Neural cell (in vitro differentiated cells): ENCODE data around the gene SND1. TPM values are rescaled to one million over a fixed set of nuclear protein-coding genes. Genes with fewer than 3 reads are reported as not detected.
"Not testable (repeated sequence)": the region's sequence is repeated elsewhere in the genome, so short reads cannot be mapped to it uniquely, and the experiment has no call there.

Experiments used
- H2AFZ ChIP-seq: fragments of 200-600, 300-800 bp; sonication (generic), shearing (Covaris generic); 2 replicates; pipeline ENCODE4 v1.6.0; 2014; ENCODE audit warnings: low read depth, mild to moderate bottlenecking, antibody characterized with exemption, low read length, moderate library complexity
- H3F3A ChIP-seq: fragments of 200-600 bp; shearing (Covaris generic); 2 replicates; pipeline ENCODE4 v1.6.1; 2016; ENCODE audit warnings: mild to moderate bottlenecking, moderate library complexity, mixed read lengths, antibody characterized with exemption, low read length; ENCODE audit not compliant: insufficient read depth, poor library complexity, severe bottlenecking
- H3K27ac ChIP-seq: fragments of 200-600, 300-800 bp; sonication (generic), shearing (Covaris generic); 2 replicates; pipeline ENCODE4 v1.5.1; 2014; ENCODE audit warnings: mild to moderate bottlenecking, low read length, moderate library complexity
- H3K27me3 ChIP-seq: fragments of 300-800, 200-600 bp; sonication (generic), shearing (Covaris generic); 2 replicates; pipeline ENCODE4 v1.6.0; 2014; ENCODE audit warnings: mild to moderate bottlenecking, low read depth, low read length, moderate library complexity; ENCODE audit not compliant: insufficient read depth
- H3K36me3 ChIP-seq: fragments of 300-800, 200-600 bp; sonication (generic), shearing (Covaris generic); 2 replicates; pipeline ENCODE4 v1.5.1; 2014; ENCODE audit warnings: mild to moderate bottlenecking, antibody characterized with exemption, low read length, moderate library complexity; ENCODE audit not compliant: insufficient read depth
- H3K4me2 ChIP-seq: fragments of 300-800, 200-600 bp; sonication (generic), shearing (Covaris generic); 2 replicates; pipeline ENCODE4 v1.6.0; 2014; ENCODE audit warnings: mild to moderate bottlenecking, low read length
- H3K4me3 ChIP-seq: fragments of 300-800, 200-600 bp; sonication (generic), shearing (Covaris generic); 2 replicates; pipeline ENCODE4 v1.5.1; 2014; ENCODE audit warnings: mild to moderate bottlenecking, low read length, moderate library complexity
- H3K79me2 ChIP-seq: fragments of 200-600 bp; shearing (Covaris generic); replicated peaks from 2 replicates; pipeline ENCODE4 v1.6.0; 2014; ENCODE audit warnings: mild to moderate bottlenecking, low read length, moderate library complexity; ENCODE audit not compliant: insufficient read depth
- H3K9ac ChIP-seq: fragments of 300-800, 200-600 bp; sonication (generic), shearing (Covaris generic); 2 replicates; pipeline ENCODE4 v1.6.1; 2016; ENCODE audit warnings: mild to moderate bottlenecking, low read length, mixed read lengths
- H3K9me2 ChIP-seq: fragments of 200-600 bp; shearing (Covaris generic); 2 replicates; pipeline ENCODE4 v1.6.1; 2016; ENCODE audit warnings: mild to moderate bottlenecking, low read length, mixed read lengths; ENCODE audit not compliant: insufficient read depth
- H3K9me3 ChIP-seq: fragments of 200-600, 300-800 bp; sonication (generic), shearing (Covaris generic); 2 replicates; pipeline ENCODE4 v1.6.1; 2016; ENCODE audit warnings: mild to moderate bottlenecking, mixed run types, low read length, moderate library complexity, mixed read lengths
- H4K20me1 ChIP-seq: fragments of 200-600 bp; shearing (Covaris generic); 2 replicates; pipeline ENCODE4 v1.6.1; 2016; ENCODE audit warnings: mild to moderate bottlenecking, mixed run types; ENCODE audit not compliant: insufficient read depth
- EP300 ChIP-seq: fragments of 450-650 bp; conservative IDR thresholded peaks from 2 replicates; pipeline ENCODE4 v1.6.1; 2014; ENCODE audit warnings: antibody characterized with exemption, mild to moderate bottlenecking, moderate library complexity; ENCODE audit not compliant: poor library complexity, severe bottlenecking
- EZH2 ChIP-seq: fragments of 200-600, 300-800 bp; shearing (Covaris generic), sonication (generic); IDR thresholded peaks from 2 replicates; pipeline ENCODE4 v1.6.1; 2014; ENCODE audit warnings: antibody characterized with exemption, low read length, borderline replicate concordance, mild to moderate bottlenecking; ENCODE audit not compliant: insufficient read depth, poor library complexity, severe bottlenecking
- MXI1 ChIP-seq: fragments of 450-650 bp; conservative IDR thresholded peaks from 2 replicates; pipeline ENCODE4 v1.6.1; 2014; ENCODE audit warnings: antibody characterized with exemption, mild to moderate bottlenecking; ENCODE audit not compliant: poor library complexity, severe bottlenecking
- POLR2AphosphoS5 ChIP-seq: IDR thresholded peaks from 2 replicates; pipeline ENCODE4 v1.6.1; 2012
- RAD21 ChIP-seq: fragments of 450-650 bp; conservative IDR thresholded peaks from 2 replicates; pipeline ENCODE4 v1.6.1; 2014; ENCODE audit warnings: antibody characterized with exemption, mild to moderate bottlenecking, moderate library complexity
- REST ChIP-seq: IDR thresholded peaks from 2 replicates; pipeline ENCODE4 v1.6.1; 2012; ENCODE audit warnings: borderline replicate concordance
- SMC3 ChIP-seq: fragments of 450-650 bp; conservative IDR thresholded peaks from 2 replicates; pipeline ENCODE4 v1.6.1; 2014; ENCODE audit warnings: antibody characterized with exemption, mild to moderate bottlenecking, moderate library complexity; ENCODE audit not compliant: poor library complexity
- TAF1 ChIP-seq: IDR thresholded peaks from 2 replicates; pipeline ENCODE4 v1.6.1; 2012; ENCODE audit warnings: low read depth
- polyA plus RNA-seq: library from polyadenylated mRNA; depleted of rRNA; stranded (reverse); fragments of >200 nt; gene quantifications from 2 replicates; pipeline ENCODE4 v1.2.3, GENCODE V29; 2014
- TF ChIP-seq, protein P1 (sequence below): fragments of 450-650 bp; IDR thresholded peaks from 2 replicates; pipeline ENCODE4 v1.5.1; 2014; ENCODE audit warnings: antibody characterized with exemption, mild to moderate bottlenecking, moderate library complexity; ENCODE audit not compliant: poor library complexity, severe bottlenecking

Gene SND1
- polyA plus RNA-seq, 1 donor from 2014 or later = 37.4 TPM

GRCh38 chr7:127674361-127674760 lies 22.4 kb downstream of the SND1 start:
- H3K27ac ChIP-seq = no peak overlapping the region
- H3K9ac ChIP-seq = no peak overlapping the region
- TF ChIP-seq, protein P1, sequence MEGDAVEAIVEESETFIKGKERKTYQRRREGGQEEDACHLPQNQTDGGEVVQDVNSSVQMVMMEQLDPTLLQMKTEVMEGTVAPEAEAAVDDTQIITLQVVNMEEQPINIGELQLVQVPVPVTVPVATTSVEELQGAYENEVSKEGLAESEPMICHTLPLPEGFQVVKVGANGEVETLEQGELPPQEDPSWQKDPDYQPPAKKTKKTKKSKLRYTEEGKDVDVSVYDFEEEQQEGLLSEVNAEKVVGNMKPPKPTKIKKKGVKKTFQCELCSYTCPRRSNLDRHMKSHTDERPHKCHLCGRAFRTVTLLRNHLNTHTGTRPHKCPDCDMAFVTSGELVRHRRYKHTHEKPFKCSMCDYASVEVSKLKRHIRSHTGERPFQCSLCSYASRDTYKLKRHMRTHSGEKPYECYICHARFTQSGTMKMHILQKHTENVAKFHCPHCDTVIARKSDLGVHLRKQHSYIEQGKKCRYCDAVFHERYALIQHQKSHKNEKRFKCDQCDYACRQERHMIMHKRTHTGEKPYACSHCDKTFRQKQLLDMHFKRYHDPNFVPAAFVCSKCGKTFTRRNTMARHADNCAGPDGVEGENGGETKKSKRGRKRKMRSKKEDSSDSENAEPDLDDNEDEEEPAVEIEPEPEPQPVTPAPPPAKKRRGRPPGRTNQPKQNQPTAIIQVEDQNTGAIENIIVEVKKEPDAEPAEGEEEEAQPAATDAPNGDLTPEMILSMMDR = no peak
- no peak for TF ChIP-seq POLR2AphosphoS5
- no peak for TF ChIP-seq EZH2
- no peak for TF ChIP-seq EP300
- no peak for TF ChIP-seq SMC3
- no peak for TF ChIP-seq MXI1
- TF ChIP-seq TAF1 = no peak
- TF ChIP-seq RAD21 = no peak
- no peak for TF ChIP-seq REST
- H3K36me3 ChIP-seq = no peaks in the 10 kb centered on the region
- H3K79me2 ChIP-seq = peaks cover 4% of the 10 kb centered on the region
- no peaks in the 10 kb centered on the region for H3K9me2 ChIP-seq
- H3K4me2 ChIP-seq = no peak overlapping the region
- H3F3A ChIP-seq = no peaks in the 10 kb centered on the region
- no peaks in the 10 kb centered on the region for H4K20me1 ChIP-seq
- H3K9me3 ChIP-seq = no peaks in the 10 kb centered on the region
- no peak overlapping the region for H3K4me3 ChIP-seq
- no peak overlapping the region for H2AFZ ChIP-seq
- no peaks in the 10 kb centered on the region for H3K27me3 ChIP-seq

GRCh38 chr7:127674923-127675322 lies 22.9 kb downstream of the SND1 start:
- not testable (repeated sequence) for H3K9me3 ChIP-seq, H3F3A ChIP-seq, H3K27ac ChIP-seq, H3K9me2 ChIP-seq, H3K9ac ChIP-seq, H3K79me2 ChIP-seq, H3K4me2 ChIP-seq, H3K27me3 ChIP-seq, H3K4me3 ChIP-seq, H4K20me1 ChIP-seq, H2AFZ ChIP-seq, H3K36me3 ChIP-seq

DNA sequence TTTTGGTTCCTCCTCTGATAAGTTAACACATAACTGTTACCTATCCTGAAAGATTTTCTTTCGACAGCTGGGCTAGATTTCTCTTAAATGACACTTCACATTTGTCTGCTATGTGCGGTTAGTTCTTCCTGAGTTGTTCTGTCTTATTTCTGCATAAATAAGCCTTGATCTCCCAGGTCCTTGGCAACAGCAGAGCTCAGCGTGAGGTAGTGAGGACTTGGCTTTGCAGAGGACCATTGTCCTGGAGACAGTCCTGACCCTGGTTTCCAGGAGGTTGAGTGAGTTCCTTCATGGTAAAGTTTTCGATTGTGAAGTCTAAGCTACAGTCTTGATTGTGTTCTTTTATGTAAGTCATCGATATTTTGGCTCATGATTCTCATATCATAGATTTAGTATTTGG lies 23.7 kb downstream of the SND1 start:
- Histone ChIP-seq H3K27me3 (no peaks in the 10 kb centered on the region), H3K9me2 (no peaks in the 10 kb centered on the region), H3K79me2 (peaks cover 4% of the 10 kb centered on the region), H3F3A (no peaks in the 10 kb centered on the region), H3K9me3 (no peaks in the 10 kb centered on the region), H3K36me3 (no peaks in the 10 kb centered on the region), H3K9ac (no peak overlapping the region), H3K4me2 (no peak overlapping the region), H4K20me1 (no peaks in the 10 kb centered on the region), H2AFZ (no peak overlapping the region), H3K27ac (no peak overlapping the region), H3K4me3 (no peak overlapping the region)
- TF ChIP-seq, protein P1 = no peak
- no peak for TF ChIP-seq EP300
- no peak for TF ChIP-seq TAF1
- no peak for TF ChIP-seq MXI1
- TF ChIP-seq POLR2AphosphoS5 = no peak
